Stimulated activated CD8-positive, alpha-beta memory T cell treated with anti-CD3 and anti-CD28 coated beads, Interleukin-15, amount 100 ng/mL, for 48 hours (primary cell): ENCODE results near the gene TRMT112.

Experiments used
- DNase-seq, 2 donors: peaks; one replicate each; pipeline ENCODE4 v3.0.0-alpha.2; 2020; ENCODE audit warnings: low read depth in 2 of 2

The TRMT112 gene

DNA sequence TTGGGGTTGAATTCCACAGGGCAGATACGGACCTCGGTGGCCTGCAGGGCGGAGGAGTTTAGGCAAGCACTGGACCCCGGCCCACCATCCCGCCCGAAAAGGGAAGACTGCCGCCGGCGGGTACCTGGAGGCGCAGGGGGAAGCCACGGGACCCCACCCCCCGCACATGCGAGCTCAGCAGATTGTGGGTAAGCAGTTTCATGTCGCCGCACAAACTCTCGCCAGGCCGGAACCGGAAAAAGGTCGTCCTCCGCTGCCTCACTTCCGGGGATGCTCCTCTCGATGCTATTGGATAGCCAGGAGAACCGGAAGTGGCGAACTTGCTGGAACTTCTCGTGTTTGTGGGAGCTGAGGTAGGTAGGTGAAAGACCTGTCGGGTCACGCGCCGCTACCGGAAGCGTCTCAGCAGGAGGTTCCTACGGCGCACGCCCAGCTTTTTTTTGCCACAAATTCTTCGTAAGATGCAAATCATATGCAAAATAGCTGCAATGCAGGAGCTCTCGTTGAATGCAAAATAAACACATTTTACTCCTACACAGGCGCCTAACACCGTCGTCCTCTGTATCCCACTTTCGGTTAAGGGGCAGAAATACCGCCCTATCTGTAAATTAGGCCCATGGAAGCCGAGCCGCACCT, at the start of gene TRMT112:
Gene TRMT112 (minus strand): TSS at position 235 of the 636 bp plus-strand sequence. CDS start 33 bp downstream, at position 202.
- DNase-seq = peak; percentile 94 to 95

DNA sequence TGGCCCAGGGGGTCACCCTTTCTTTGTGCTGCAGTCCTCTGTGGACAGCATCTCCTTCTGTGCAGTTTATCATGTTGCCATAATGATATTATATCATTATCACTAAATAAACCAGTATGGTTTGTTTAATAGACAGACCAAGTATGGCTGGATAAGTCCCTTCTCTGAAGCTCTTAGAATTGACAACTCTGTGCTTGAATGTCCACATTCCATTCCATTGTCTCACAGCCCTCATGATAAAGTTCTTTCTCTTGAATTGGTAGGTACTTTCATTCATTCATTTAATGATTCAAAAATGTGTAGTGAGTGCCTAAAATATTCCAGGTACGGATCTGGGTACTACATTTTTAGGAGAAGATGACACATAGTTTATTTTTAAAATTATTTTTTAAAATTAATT, 49.4 kb upstream of the TRMT112 start:
- no peak for DNase-seq

DNA sequence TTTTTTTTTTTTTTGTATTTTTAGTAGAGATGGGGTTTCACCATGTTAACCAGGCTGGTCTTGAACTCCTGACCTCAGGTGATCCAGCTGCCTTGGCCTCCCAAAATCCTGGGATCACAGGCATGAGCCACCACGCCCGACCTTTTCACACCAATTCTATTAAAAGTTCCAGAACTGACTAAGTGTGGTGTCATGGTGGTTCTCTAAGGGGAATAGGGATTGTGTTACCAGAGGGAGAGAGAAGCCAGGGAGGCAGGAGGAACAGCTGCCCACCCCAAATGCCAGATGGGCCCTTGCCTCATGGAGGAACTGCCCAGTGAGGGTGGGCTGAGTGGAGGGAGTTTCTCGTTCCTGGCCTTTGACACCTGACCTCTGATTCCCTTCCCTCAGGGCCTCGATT, 47.6 kb upstream of the TRMT112 start:
- no peak for DNase-seq

DNA sequence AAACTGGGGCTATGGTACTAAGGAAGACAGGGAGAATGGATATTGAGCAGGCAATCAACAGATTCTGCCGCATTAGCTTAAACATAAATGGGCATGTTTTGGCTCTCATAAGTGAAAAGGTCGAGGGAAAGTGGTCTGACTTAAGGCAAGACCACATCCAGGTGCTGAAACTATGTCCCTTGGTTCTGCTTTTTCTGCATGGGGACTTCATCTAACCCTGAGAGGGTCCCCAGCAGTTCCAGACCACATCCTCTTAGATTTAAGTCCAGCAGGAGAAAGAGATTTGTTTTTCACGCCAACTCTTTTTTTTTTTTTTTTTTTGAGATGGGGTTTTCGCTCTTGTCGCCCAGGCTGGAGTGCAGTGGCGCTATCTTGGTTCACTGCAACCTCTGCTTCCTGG, 47.1 kb upstream of the TRMT112 start:
- DNase-seq = no peak

DNA sequence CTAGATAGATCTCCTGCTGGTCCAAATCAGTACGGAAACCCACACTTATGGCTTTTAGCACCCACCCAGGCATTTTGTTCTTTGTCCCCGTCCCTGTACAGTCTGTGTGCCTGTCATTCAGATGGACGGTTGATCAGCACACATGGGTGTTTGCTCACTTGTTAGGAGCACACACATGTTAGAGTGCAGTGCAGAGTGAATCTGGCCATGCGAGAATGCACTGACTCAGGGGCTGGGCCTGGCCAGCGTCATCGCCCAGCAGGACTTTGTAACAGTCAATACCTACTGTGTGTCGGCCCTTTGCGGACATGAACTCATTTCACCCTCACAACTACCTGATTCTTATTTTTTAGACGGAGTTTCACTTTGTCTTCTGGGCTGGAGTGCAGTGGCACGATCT, 45.0 kb upstream of the TRMT112 start:
- DNase-seq = no peak

DNA sequence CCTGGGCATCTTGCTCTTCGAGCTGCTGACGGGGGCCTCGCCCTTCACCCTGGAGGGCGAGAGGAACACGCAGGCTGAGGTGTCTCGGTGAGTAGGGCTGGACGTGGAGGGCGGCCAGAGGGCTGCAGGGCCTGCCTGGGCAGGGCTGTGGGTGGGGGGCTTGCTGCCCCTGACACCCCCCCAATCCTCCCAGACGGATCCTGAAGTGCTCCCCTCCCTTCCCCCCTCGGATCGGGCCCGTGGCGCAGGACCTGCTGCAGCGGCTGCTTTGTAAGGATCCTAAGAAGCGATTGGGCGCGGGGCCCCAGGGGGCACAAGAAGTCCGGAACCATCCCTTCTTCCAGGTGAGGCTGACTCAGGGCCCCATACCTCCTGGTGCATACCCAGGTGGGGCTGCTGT, 44.3 kb upstream of the TRMT112 start:
- no peak for DNase-seq

DNA sequence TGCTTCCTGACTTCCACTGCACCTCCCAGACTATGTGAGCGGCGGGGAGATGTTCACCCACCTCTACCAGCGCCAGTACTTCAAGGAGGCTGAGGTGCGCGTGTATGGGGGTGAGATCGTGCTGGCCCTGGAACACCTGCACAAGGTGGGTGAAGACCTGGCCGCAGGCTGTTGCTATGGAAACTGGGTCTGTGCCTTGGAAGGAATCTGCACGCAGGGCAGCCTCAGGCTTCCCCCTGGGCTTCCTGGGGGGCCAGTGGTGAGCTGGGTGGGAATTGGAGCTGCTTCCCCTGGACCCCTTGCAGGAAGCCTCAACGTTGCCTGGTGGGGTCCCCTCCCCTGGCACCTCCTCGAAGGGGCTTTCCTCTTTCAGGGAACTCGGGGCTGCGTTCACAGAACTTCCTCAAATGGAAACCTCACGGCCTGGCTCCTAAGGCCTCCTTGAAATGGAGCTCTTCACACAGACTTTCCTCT, 43.1 kb upstream of the TRMT112 start:
- no peak for DNase-seq

DNA sequence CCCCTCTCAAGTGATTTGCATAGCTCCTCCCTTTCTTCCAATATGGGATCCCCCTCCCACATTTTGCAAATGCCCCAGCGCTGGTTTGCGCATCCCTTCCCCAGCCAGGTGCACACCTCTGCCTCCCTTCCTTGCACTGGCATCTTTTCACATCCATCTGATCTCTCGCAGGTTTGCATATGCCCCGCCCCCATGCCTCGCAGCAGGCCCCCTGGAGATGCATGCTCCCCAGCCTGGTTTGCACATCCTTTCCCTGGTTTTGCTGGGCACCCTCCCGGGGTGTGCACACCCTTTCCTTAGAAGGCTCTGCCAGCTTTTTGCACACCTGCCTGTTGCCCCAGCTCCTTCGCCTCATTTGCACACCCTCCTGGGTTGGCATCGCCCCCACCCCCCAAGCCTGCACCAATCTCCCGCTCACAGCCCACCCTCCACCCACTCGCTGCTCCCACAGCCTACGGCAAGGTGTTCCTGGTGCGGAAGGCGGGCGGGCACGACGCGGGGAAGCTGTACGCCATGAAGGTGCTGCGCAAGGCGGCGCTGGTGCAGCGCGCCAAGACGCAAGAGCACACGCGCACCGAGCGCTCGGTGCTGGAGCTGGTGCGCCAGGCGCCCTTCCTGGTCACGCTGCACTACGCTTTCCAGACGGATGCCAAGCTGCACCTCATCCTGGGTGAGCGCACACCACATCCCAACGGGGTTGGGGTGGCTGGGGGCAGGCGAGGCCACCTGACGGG, 42.5 kb upstream of the TRMT112 start:
- no peak for DNase-seq

DNA sequence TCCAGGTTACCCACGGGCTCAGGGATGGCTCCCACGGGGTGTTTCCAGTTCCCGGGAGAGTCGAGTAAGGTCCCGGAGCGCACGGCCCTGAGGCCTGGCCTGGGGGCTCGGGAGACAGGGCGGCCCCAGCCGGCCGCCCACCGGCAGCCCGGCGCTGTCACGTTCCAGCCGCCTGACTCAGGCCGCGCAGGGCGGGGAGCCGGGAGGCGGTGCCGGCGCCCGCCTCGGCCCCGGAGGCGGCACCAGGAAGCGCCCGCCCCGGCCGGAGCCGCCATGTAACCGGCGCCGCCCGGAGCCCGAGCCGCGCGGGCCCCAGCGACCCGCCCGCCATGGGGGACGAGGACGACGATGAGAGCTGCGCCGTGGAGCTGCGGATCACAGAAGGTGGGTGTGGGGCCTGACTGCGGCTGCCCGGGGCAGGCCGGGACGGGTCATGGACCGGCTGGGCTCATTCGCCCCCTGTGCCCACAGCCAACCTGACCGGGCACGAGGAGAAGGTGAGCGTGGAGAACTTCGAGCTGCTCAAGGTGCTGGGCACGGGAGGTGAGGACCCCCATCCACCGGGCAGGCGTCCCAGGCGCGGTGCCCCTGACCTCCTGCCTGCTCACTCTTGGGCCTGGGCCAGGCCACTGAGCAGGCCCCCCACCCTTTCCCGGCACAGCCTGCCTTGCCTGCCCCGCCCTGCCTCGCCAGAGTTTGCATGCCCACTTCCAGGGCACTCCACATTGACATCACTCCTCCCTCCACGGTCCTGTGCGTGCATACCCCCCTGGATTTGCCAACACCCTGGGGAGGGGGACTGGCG, 41.8 kb upstream of the TRMT112 start, which contains the start of gene RPS6KA4:
Gene RPS6KA4 (plus strand): TSS at position 256 of the 805 bp plus-strand sequence. CDS start 74 bp downstream, at position 330.
- peak; percentile 52 for DNase-seq

DNA sequence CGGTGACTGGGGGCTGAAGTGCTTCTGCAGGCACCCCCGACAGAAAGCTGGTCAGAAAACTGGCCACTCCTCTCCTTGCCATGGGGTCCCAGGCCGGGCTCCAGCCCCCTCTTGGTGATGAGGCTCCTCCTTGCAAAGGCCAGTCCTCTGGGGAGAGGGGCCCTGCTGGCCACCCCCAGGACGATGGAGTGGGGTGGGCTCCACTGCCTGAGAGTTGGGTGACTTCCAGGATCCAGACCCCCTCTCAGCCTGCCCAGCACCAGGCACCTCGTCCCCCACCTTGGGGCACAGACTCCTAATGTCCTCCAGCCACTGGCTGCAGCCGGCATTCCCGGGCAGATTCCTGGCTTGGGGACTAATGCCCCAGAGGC, 41.2 kb upstream of the TRMT112 start:
- DNase-seq = no peak

DNA sequence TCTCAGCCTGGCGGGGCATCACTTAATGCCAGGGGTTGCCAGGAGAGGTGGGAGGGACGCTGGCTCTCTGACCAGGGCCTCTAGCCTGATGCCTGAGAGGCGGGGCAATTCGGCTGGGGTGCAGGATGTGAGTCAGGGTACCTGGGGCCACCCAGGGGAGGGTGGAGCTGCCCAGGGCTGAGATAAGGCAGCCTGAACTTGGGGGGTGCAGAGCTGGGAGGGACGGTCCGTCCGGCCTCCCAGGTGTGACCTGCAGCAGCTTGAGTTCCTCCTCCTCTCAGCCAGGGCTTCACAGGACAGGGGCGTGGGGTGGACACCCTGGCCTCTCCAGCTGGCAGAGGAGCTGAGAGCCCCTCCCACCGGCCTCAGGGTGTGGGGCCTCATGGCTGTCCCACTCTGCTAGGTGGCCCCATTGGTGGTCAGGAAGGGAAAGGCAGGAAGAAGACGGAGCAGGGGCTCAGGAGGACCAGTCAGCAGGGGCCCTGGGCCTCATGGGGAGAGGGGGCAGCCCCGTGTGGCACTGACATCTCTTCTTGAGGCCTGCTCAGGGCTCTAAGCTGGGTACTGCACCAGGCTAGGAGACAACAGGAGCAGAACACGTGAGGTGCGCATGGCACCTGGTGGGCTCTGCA, 40.7 kb upstream of the TRMT112 start:
- DNase-seq = peak; percentile 51 to 60

DNA sequence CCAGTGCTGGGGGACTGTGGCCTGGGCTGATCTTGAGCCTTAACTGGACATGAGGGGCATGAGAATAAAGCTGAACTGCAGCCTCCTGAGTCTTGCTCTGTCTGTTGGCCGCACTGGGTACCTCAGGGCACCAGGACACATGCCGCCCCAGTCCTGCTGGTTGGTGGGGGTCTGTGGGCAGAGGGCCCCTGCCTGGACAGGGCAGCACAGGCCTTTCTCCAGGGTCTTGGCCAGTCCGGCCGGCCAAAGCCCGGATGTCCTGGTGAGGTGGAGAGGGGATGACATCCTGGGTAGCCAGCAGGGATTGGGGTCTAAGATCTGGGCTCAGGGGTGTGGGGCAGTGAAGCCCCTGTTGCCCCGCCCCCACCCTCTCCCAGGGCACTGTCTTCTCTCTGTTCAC, 40.1 kb upstream of the TRMT112 start:
- DNase-seq = no peak

DNA sequence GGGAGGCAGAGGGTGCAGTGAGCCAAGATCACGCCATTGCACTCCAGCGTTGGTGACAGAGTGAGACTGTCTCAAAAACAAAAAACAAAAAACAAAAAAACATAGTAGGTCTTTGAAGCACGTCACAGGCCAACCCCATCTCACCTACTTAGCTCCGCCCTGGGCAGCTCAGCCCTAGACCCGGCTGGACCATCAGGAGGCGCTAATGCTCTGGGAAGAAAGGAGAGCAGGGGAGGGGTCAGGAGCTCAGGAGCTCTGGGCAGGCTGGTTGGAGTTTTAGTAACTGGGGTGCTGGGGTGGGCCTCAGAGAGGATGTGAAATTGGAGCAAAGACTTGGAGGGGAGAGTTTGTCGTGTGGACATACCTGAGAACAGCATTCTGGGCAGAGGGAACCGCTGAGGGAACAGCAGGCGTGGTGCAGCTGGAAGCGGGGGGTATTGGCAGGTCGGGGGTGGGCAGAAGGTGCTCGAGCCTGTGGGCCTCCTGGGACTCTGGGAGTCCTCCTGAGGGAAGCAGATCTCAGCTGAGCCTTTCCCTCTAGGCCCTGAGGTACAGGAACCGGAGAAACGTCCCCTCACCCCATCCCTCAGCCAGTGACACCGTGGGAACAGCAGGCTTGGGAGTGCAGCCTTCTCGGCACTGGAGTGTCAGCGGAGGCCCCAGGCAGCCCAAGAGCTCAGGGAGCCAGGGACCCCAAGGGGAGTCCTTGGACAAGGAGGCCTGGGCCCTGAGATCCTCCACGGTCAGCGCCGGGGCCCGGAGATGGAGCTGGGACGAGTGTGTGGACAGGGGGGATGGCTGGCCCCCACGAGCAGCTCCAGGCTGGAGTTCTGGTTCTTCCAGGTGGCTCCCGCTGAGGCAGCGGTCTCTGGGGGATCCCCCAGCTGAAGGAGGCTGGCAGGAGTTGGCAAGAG, 39.4 kb upstream of the TRMT112 start:
- peak in 1 of 2 donors; percentile 36 for DNase-seq

DNA sequence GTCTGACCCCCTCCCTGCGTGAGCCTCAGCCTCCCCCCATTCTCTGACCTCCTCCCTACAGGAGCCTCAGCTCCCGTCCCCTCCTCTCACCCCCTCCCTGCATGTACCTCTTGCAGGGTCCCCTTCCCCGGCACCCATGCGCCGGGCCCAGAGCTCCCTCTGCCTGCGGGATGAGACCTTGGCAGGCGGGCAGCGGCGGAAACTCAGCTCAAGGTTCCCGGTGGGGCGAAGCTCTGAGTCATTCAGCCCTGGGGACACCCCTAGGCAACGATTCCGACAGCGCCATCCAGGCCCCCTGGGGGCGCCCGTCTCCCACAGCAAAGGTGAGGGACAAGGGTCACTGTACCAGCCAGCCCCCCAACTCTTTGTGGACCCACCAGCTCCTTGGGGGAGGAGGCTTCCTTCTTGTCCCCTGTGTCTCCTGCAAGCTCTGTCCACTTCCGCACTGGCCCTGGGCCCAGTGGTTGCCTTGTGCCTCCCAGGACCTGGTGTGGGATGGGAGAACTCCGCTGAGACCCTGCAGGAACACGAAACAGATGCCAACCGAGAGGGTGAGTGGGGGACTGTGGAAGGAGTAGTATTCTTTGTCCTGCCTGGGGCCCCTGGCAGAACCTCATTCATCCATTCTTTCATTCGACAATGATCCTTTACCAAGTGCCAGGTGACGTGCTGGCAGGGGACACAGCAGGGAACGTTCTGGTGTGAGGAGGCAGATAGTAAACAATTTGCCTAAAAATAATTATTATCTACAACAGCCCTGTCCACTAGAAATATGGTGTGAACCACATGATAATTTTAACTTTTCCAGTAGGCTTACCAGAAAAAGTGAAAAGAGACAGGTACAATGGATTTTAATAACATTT, 38.0 kb upstream of the TRMT112 start:
- DNase-seq = peak; percentile 47

DNA sequence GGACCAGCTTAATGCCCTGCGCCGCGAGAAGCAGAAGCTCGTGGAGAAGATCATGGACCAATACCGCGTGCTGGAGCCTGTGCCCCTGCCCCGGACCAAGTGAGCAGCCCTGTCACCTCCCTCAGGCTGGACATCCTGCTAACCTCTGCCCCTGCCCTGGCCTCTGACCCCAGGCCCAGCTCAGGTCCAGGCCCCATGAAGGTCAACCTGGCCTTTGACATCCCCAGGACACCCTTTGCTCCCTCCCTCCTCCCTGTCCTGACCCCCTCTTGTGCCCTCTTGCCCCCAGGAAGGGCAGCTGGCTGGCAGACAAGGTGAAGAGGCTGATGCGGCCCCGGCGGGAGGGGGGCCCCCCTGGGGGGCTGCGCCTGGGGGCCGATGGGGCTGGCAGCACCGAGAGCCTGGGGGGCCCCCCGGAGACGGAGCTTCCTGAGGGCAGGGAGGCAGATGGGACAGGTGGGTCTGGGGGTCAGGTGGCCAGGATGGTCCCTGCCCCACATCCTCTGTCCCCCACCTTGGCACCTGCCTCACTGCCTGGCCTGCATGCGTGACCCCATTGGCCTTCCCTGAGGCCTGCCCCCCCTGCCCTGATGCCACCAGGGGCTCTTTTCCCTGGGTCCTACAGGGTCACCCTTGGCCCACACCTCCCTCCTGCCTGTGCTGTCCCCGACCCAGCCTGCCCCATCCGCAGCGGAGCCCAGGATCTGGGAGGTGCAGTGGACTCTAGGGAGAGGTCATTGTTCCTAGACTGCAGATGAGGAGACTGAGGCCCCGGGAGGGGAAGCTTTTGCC, 36.6 kb upstream of the TRMT112 start:
- DNase-seq = no peak

DNA sequence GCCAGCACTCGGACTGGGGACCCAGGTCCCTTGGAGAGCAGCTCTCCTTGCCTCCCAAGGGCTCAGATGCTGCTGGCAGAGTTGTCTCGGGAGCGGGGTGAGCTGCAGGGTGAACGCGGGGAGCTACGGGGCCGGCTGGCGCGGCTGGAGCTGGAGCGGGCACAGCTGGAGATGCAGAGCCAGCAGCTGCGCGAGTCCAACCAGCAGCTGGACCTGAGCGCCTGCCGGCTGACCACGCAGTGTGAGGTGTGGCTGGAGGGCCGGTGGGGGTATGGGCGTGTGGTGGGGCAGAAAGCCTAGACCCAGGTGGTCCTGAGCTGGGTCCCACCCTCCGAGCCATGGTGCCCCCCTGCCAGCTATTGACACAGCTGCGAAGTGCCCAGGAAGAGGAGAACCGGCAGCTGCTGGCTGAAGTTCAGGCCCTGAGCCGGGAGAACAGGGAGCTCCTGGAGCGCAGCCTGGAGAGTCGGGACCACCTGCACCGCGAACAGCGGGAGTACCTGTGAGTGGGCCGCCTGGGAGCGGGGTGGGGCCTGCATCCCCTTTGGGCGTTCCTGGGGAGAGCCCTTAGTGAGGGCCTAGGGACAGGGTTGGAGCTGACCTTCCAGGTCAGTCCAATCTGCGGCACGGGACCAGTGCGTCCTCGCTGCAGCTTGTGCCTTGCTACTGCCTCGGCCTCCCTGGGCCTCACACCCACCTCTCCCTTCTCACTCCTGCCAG, 35.8 kb upstream of the TRMT112 start:
- no peak for DNase-seq

DNA sequence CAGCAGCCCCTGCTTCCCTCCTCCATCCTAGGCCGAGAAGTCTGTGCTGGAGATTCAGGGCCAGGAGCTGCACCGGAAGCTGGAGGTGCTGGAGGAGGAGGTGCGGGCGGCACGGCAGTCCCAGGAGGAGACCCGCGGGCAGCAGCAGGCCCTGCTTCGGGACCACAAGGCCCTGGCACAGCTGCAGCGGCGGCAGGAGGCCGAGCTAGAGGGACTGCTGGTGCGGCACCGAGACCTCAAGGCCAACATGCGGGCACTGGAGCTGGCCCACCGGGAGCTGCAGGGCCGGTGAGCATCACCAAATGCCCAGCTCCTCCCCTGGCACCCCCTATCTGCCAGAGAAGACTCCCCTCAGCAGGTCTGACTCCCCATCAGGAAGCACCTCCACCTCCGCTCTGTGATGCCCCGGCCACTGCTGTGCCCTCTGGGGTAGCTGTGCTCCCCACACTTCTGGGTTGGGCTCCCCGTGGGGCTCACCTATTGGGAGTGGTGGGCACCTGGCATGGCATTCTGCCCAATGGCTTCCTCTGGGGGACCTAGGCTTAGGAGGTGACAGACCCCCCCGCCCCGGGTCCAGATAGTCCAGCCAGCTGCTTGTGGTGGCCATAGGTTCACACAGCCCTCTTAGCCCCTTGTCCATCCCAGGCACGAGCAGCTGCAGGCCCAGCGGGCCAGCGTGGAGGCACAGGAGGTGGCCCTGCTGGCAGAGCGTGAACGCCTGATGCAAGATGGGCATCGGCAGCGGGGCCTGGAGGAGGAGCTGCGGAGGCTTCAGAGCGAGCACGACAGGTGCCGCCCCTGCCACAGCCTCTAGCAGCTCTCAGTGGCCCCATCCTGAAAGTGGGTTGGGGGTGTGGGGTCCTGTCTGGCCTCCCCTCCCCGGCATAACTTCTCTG, 35.0 kb upstream of the TRMT112 start:
- DNase-seq = no peak
